Measurements from ENCODE around the gene WNT9B.

DNA sequence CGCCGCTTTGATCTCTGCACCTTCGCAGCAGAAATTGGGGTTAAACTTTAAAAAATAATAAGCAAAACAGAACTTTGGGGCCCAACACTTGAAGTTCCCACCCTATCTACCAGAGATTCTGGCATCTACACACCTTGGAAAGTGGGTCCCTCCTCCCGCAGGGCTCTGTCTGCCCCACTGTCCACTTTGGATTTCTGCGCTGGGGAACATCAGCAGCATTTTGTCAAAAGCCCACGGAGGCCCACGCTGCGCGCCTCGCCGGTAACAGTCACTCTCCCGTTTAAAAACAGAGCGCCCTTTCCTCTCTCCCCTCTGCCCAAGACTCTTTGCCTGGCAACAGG, 725 bp upstream of the WNT9B start:
- TF ChIP-seq, protein P1, sequence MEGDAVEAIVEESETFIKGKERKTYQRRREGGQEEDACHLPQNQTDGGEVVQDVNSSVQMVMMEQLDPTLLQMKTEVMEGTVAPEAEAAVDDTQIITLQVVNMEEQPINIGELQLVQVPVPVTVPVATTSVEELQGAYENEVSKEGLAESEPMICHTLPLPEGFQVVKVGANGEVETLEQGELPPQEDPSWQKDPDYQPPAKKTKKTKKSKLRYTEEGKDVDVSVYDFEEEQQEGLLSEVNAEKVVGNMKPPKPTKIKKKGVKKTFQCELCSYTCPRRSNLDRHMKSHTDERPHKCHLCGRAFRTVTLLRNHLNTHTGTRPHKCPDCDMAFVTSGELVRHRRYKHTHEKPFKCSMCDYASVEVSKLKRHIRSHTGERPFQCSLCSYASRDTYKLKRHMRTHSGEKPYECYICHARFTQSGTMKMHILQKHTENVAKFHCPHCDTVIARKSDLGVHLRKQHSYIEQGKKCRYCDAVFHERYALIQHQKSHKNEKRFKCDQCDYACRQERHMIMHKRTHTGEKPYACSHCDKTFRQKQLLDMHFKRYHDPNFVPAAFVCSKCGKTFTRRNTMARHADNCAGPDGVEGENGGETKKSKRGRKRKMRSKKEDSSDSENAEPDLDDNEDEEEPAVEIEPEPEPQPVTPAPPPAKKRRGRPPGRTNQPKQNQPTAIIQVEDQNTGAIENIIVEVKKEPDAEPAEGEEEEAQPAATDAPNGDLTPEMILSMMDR (IDR thresholded peaks at IDR 0.05), result no peak
- TF ChIP-seq ZFX (IDR thresholded peaks at IDR 0.05; ENCODE audit: borderline replicate concordance), result no peak
